HEK293T (cell line): ENCODE data around the gene RNH1.

ENCODE experiments used
- CTCF ChIA-PET: fragments of 350-600 bp; formaldehyde crosslinking; extraction: SDS; loops from one replicate; lab custom pipeline; 2021; ENCODE audit warnings: antibody characterized with exemption, inconsistent platforms; lab: Yijun Ruan, JAX
- POLR2A ChIA-PET: fragments of 350-600 bp; formaldehyde crosslinking; extraction: SDS; loops from one replicate; lab custom pipeline; 2020; ENCODE audit warnings: antibody characterized with exemption, inconsistent platforms; lab: Yijun Ruan, JAX
- DNase-seq: peaks from one replicate; pipeline ENCODE4 v3.0.0; 2012; ENCODE audit warnings: mixed read lengths; ENCODE audit errors: extremely low spot score
- ARNT ChIP-seq: fragments of 450-650 bp; IDR thresholded peaks from 2 replicates; pipeline ENCODE4 v1.6.1; 2017; ENCODE audit warnings: mild to moderate bottlenecking
- BHLHE40 ChIP-seq: fragments of 450-650 bp; IDR thresholded peaks from 2 replicates; pipeline ENCODE4 v1.6.1; 2016; ENCODE audit warnings: mild to moderate bottlenecking, moderate library complexity, borderline replicate concordance
- CTBP1 ChIP-seq: fragments of 450-650 bp; IDR thresholded peaks from 2 replicates; pipeline ENCODE4 v1.6.1; 2016; ENCODE audit warnings: borderline replicate concordance
- ELF4 ChIP-seq: fragments of 450-650 bp; IDR thresholded peaks from 2 replicates; pipeline ENCODE4 v1.6.1; 2017; ENCODE audit warnings: antibody characterized with exemption
- FOXA1 ChIP-seq: fragments of 450-650 bp; IDR thresholded peaks from 2 replicates; pipeline ENCODE4 v1.6.1; 2016; ENCODE audit warnings: mild to moderate bottlenecking
- FOXK2 ChIP-seq: fragments of 450-650 bp; IDR thresholded peaks from 2 replicates; pipeline ENCODE4 v1.6.1; 2016; ENCODE audit warnings: mild to moderate bottlenecking
- FOXM1 ChIP-seq: fragments of 450-650 bp; IDR thresholded peaks from 2 replicates; pipeline ENCODE4 v1.6.1; 2017; ENCODE audit warnings: mild to moderate bottlenecking, borderline replicate concordance
- HDGF ChIP-seq: fragments of 450-650 bp; IDR thresholded peaks from 2 replicates; pipeline ENCODE4 v1.6.1; 2017; ENCODE audit warnings: antibody characterized with exemption, borderline replicate concordance
- L3MBTL2 ChIP-seq: fragments of 450-650 bp; conservative IDR thresholded peaks from 2 replicates; pipeline ENCODE4 v1.6.1; 2016; ENCODE audit warnings: mild to moderate bottlenecking
- LEF1 ChIP-seq: fragments of 450-650 bp; IDR thresholded peaks from 2 replicates; pipeline ENCODE4 v1.6.1; 2017; ENCODE audit warnings: mild to moderate bottlenecking, borderline replicate concordance
- NFRKB ChIP-seq: fragments of 450-650 bp; IDR thresholded peaks from 2 replicates; pipeline ENCODE4 v1.6.1; 2016; ENCODE audit warnings: mild to moderate bottlenecking, moderate library complexity
- PKNOX1 ChIP-seq: fragments of 450-650 bp; IDR thresholded peaks from 2 replicates; pipeline ENCODE4 v1.6.1; 2016
- SP1 ChIP-seq: fragments of 450-650 bp; IDR thresholded peaks from 2 replicates; pipeline ENCODE4 v1.6.1; 2017
- SUZ12 ChIP-seq: fragments of 450-650 bp; IDR thresholded peaks from 2 replicates; pipeline ENCODE4 v1.6.1; 2016; ENCODE audit warnings: mild to moderate bottlenecking
- TARDBP ChIP-seq: fragments of 450-650 bp; IDR thresholded peaks from 2 replicates; pipeline ENCODE4 v1.6.1; 2016
- ZNF384 ChIP-seq: fragments of 450-650 bp; IDR thresholded peaks from 2 replicates; pipeline ENCODE4 v1.6.1; 2016

RNH1 gene

GRCh38 chr11:498297-499181 lies 8.5 kb downstream of the RNH1 start:
- DNase-seq, result no peak
- ChIA-PET CTCF (no interaction called here), POLR2A (interaction anchor here (1.2 to 1.9 kb wide), 2 partner anchors 9 to 77 kb away, joined by 4 to 13 read pairs; partner anchors contain the start of gene RNH1)
- TF ChIP-seq LEF1 (no peak), ZNF384 (no peak), CTBP1 (no peak), FOXM1 (no peak), NFRKB (no peak), ARNT (no peak), FOXA1 (no peak), PKNOX1 (no peak), L3MBTL2 (no peak)

GRCh38 chr11:497565-498296 lies 9.3 kb downstream of the RNH1 start:
- no peak for DNase-seq
- POLR2A ChIA-PET, result interaction anchor here (1.2 to 1.9 kb wide), 2 partner anchors 9 to 78 kb away, joined by 4 to 13 read pairs; partner anchors contain the start of gene RNH1
- CTCF ChIA-PET, result no interaction called here
- TF ChIP-seq LEF1, result no peak
- TF ChIP-seq CTBP1, result no peak
- TF ChIP-seq TARDBP, result no peak
- TF ChIP-seq FOXA1, result no peak
- no peak for TF ChIP-seq ELF4
- TF ChIP-seq NFRKB, result no peak
- no peak for TF ChIP-seq ARNT
- no peak for TF ChIP-seq BHLHE40

- POLR2A ChIA-PET, result interaction anchor here (1.0 kb wide), 1 partner anchor 9 kb away, joined by 4 read pairs; the partner anchor contains the start of gene RNH1
- DNase-seq, result no peak
- CTCF ChIA-PET, result no interaction called here
- TF ChIP-seq TARDBP (peak; percentile 62; the same call in 1 of the 2 replicates), SP1 (no peak), L3MBTL2 (no peak), ELF4 (no peak), BHLHE40 (no peak)
Measured at GRCh38 chr11:496834-497564, 10.0 kb downstream of the RNH1 start.

GRCh38 chr11:495537-495931 lies 11.5 kb downstream of the RNH1 start:
- TF ChIP-seq TARDBP (no peak), FOXA1 (no peak), ELF4 (no peak), SP1 (no peak), NFRKB (no peak), BHLHE40 (no peak), FOXK2 (no peak), L3MBTL2 (no peak), ARNT (no peak), SUZ12 (no peak), FOXM1 (no peak), CTBP1 (no peak), PKNOX1 (no peak), HDGF (no peak), LEF1 (no peak), ZNF384 (no peak)
- POLR2A ChIA-PET, result interaction anchor here (2.9 kb wide), 1 partner anchor 10 kb away, joined by 12 read pairs; no protein-coding TSS in a partner anchor
- DNase-seq, result no peak
- CTCF ChIA-PET, result interaction anchor here (0.7 kb wide), 1 partner anchor 228 kb away, joined by 3 read pairs; no protein-coding TSS in a partner anchor

GRCh38 chr11:494761-495536 lies 12.1 kb downstream of the RNH1 start:
- TF ChIP-seq FOXA1 (no peak), LEF1 (no peak), FOXM1 (no peak), PKNOX1 (no peak)
- no peak for DNase-seq
- POLR2A ChIA-PET, result interaction anchor here (2.9 kb wide), 1 partner anchor 11 kb away, joined by 12 read pairs; no protein-coding TSS in a partner anchor
- CTCF ChIA-PET, result interaction anchor here (1.0 kb wide), 1 partner anchor 24 kb away, joined by 3 read pairs; no protein-coding TSS in a partner anchor
